GM12892 (cell line): ENCODE measurements around the gene CSE1L.

Experiments
- POLR2A ChIP-seq: IDR thresholded peaks from 2 replicates; pipeline ENCODE4 v1.6.1; 2011; ENCODE audit warnings: low read depth, low read length, control low read depth
- POLR2AphosphoS5 ChIP-seq: IDR thresholded peaks from 2 replicates; pipeline ENCODE4 v1.6.1; 2011; ENCODE audit warnings: low read depth, low read length, control low read depth

DNA sequence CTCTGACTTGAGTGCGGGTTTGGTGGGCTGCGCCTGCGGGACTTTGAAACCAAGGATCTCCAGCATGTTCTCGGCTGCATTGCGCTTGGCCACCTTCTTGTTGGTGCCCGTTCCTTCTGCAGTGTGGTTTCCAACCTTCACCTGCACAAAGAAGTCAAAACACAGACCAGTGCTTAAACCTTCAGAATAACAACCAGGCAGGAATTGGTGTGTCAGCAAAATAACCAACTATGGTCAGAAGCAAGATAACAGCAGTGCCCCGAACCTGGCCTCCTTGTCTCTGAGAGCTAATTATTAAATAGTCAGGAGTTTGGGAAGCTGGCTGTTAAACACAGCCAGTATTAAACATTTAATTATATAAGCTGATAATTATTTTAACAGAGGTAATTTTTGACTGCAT, 73.9 kb downstream of the CSE1L start:
- TF ChIP-seq POLR2AphosphoS5 = no peak
- TF ChIP-seq POLR2A = no peak
